Liver (tissue), 3 donors: Measurements from ENCODE around the gene LIMA1.

Source experiments
- CTCF ChIP-seq: fragments of 150-350 bp; IDR thresholded peaks from 2 replicates; pipeline ENCODE4 v1.5.1; 2017; ENCODE audit warnings: improper control_type of control experiment, low read depth, low read length; ENCODE audit not compliant: missing input control
- GABPA ChIP-seq, 2 donors: IDR thresholded peaks in 1 of 2; conservative IDR thresholded peaks in 1 of 2; 2 replicates each; pipeline ENCODE4 v1.6.1; 2016; ENCODE audit warnings: antibody characterized with exemption in 2 of 2, mild to moderate bottlenecking in 1 of 2, moderate library complexity in 1 of 2
- JUND ChIP-seq, 2 donors: IDR thresholded peaks; 2 replicates each; pipeline ENCODE4 v1.6.1; 2016; ENCODE audit warnings: antibody characterized with exemption in 2 of 2
- TF ChIP-seq, protein P1 (sequence below): IDR thresholded peaks from 2 replicates; pipeline ENCODE4 v1.6.1; 2016; ENCODE audit warnings: antibody characterized with exemption
- TF ChIP-seq, protein P2 (sequence below): IDR thresholded peaks from 2 replicates; pipeline ENCODE4 v1.6.1; 2016; ENCODE audit warnings: antibody characterized with exemption, mild to moderate bottlenecking
- donor health status: healthy.
- donor health status: healthy.

DNA sequence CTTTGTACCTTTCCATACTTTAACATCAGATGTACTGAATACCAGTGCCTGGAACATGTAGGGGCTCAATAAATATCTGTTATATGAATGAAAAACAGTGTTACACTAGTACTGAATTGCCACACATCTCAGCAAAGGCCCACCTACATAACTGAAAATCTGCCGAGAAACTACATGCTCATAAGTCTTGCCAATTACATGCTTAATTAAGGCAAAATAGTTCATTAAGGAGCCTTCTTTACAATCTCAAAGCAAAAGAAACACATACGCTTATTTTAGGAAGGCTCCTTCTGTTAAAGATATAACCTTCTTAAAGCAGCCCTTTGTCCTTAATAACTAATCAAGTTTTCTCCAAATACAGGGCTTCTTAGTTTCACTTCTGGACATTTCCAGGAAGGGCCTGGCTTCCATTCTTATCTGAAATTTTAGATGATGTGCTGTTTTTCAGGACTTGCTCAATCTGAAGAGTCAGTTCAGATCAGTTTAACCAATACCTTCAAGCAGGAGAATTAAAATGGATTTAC is 11.5 kb downstream of the LIMA1 start:
- TF ChIP-seq CTCF (no peak), JUND (IDR thresholded peaks at IDR 0.05) (no peak), GABPA (IDR thresholded peaks at IDR 0.05 in 1 of 2, conservative IDR thresholded peaks at IDR 0.05 in 1 of 2) (no peak)
- TF ChIP-seq, protein P1, sequence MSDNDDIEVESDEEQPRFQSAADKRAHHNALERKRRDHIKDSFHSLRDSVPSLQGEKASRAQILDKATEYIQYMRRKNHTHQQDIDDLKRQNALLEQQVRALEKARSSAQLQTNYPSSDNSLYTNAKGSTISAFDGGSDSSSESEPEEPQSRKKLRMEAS: no peak
- TF ChIP-seq, protein P2, sequence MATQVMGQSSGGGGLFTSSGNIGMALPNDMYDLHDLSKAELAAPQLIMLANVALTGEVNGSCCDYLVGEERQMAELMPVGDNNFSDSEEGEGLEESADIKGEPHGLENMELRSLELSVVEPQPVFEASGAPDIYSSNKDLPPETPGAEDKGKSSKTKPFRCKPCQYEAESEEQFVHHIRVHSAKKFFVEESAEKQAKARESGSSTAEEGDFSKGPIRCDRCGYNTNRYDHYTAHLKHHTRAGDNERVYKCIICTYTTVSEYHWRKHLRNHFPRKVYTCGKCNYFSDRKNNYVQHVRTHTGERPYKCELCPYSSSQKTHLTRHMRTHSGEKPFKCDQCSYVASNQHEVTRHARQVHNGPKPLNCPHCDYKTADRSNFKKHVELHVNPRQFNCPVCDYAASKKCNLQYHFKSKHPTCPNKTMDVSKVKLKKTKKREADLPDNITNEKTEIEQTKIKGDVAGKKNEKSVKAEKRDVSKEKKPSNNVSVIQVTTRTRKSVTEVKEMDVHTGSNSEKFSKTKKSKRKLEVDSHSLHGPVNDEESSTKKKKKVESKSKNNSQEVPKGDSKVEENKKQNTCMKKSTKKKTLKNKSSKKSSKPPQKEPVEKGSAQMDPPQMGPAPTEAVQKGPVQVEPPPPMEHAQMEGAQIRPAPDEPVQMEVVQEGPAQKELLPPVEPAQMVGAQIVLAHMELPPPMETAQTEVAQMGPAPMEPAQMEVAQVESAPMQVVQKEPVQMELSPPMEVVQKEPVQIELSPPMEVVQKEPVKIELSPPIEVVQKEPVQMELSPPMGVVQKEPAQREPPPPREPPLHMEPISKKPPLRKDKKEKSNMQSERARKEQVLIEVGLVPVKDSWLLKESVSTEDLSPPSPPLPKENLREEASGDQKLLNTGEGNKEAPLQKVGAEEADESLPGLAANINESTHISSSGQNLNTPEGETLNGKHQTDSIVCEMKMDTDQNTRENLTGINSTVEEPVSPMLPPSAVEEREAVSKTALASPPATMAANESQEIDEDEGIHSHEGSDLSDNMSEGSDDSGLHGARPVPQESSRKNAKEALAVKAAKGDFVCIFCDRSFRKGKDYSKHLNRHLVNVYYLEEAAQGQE: no peak
